ENCODE data around the gene C4orf54.

C4orf54 gene

GRCh38 chr4:99687120-99687519 lies 29.5 kb upstream of the C4orf54 start:
- ChIA-PET CTCF (no interaction called here), POLR2A (no interaction called here)
- no peak overlapping the region for H3K4me3 ChIP-seq (ENCODE audit: low read depth, low read length)
- no peak for DNase-seq (ENCODE audit: low read depth, low spot score)
- no peak for TF ChIP-seq CTCF (IDR thresholded peaks at IDR 0.05; ENCODE audit: insufficient read depth, low read length, missing control alignments)

- no peak for TF ChIP-seq CTCF (IDR thresholded peaks at IDR 0.05; ENCODE audit: insufficient read depth, low read length, missing control alignments)
- no peak overlapping the region for H3K4me3 ChIP-seq (ENCODE audit: low read depth, low read length)
- no peak for DNase-seq (ENCODE audit: low read depth, low spot score)
- ChIA-PET CTCF (no interaction called here), POLR2A (no interaction called here)
These were observed 27.6 kb upstream of the C4orf54 start for GRCh38 chr4:99685234-99685633.

- CTCF ChIA-PET: no interaction called here
- POLR2A ChIA-PET: no interaction called here
These were observed 26.3 kb upstream of the C4orf54 start for GRCh38 chr4:99683895-99684294.

GRCh38 chr4:99679976-99680375 lies 22.3 kb upstream of the C4orf54 start:
- CTCF ChIA-PET: no interaction called here
- POLR2A ChIA-PET: no interaction called here
- TF ChIP-seq CTCF (IDR thresholded peaks at IDR 0.05; ENCODE audit: insufficient read depth, low read length, missing control alignments): no peak
- no peak for DNase-seq (ENCODE audit: low read depth, low spot score)
- H3K4me3 ChIP-seq (ENCODE audit: low read depth, low read length): no peak overlapping the region

More at GRCh38 chr4:99683895-99684294, 26.3 kb upstream of the C4orf54 start:
- H3K4me3 ChIP-seq (ENCODE audit: low read depth, low read length): no peak overlapping the region
- TF ChIP-seq CTCF (IDR thresholded peaks at IDR 0.05; ENCODE audit: insufficient read depth, low read length, missing control alignments): no peak
- DNase-seq (ENCODE audit: low read depth, low spot score): no peak

GRCh38 chr4:99679204-99679603 lies 21.6 kb upstream of the C4orf54 start:
- ChIA-PET POLR2A (no interaction called here), CTCF (no interaction called here)
- no peak for TF ChIP-seq CTCF (IDR thresholded peaks at IDR 0.05; ENCODE audit: insufficient read depth, low read length, missing control alignments)
- no peak overlapping the region for H3K4me3 ChIP-seq (ENCODE audit: low read depth, low read length)
- DNase-seq (ENCODE audit: low read depth, low spot score): no peak

- TF ChIP-seq CTCF (IDR thresholded peaks at IDR 0.05; ENCODE audit: insufficient read depth, low read length, missing control alignments): no peak
- no peak overlapping the region for H3K4me3 ChIP-seq (ENCODE audit: low read depth, low read length)
- POLR2A ChIA-PET: no interaction called here
- DNase-seq (ENCODE audit: low read depth, low spot score): no peak
- CTCF ChIA-PET: no interaction called here
These were observed 19.5 kb upstream of the C4orf54 start for GRCh38 chr4:99677161-99677560.

Measured in AG04449 (cell line).